ENCODE results near the gene MLXIP.
A peak's percentile ranks its signal among the peaks of the same experiment; 100 is the strongest.
"Not testable (repeated sequence)": the region's sequence is repeated elsewhere in the genome, so short reads cannot be mapped to it uniquely, and the experiment has no call there.

MLXIP gene

GRCh38 chr12:122054842-122055520 is 23.6 kb upstream of the MLXIP start:
- DNase-seq, result no peak

DNA sequence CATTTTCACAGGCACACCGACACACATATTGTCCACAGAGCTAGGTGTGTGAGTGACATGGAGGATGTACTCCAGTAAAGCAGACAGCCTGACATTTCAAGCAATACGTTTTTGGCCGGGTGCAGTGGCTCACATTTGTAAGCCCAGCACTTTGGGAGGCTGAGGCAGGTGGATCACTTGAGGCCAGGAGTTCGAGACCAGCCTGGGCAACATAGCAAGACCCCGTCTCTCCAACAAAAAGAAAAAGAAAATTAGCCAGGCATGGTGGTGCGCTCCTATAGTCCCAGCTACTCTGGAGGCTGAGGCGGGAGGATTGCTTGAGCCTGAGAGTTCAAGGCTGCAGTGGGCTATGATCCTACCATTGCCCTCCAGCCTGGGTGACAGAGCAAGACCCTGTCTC is 22.1 kb upstream of the MLXIP start:
- DNase-seq, result not testable (repeated sequence)

DNA sequence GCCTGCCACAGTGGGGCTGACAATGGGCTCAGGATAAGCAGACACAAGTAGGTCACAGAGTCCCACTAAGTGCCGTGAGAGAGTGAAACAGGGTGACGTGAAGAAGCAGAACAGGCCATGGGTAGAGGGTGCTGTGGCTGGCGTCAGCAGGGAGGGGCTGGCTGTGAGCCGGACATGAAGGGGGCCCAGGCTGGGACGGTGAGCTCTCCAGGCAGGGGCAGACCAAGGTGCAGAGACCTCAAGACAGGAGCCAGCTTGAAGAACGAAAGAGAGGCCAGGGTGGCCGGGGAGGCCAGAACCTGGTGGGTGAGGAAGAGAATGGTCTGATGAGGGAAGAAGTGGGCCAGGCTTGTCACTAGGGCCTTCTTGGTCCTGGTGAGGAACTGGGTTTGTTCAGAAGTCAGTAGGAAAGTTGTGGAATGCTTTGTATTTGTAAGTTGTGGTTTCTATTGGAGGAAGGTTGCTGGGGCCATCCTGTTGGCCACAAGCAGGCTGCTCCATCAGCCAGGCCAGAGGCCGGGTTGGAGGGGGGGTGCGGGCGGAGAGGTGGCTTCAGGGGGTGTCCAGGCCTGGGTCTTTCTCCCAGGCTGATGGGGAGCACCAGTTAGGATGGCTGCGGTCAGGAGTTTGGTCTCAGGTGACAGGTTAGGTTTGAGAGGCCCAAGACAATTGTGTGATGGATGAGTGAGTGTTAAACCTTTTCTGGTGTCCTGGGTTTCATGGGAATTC is 21.4 kb upstream of the MLXIP start:
- no peak for DNase-seq

DNA sequence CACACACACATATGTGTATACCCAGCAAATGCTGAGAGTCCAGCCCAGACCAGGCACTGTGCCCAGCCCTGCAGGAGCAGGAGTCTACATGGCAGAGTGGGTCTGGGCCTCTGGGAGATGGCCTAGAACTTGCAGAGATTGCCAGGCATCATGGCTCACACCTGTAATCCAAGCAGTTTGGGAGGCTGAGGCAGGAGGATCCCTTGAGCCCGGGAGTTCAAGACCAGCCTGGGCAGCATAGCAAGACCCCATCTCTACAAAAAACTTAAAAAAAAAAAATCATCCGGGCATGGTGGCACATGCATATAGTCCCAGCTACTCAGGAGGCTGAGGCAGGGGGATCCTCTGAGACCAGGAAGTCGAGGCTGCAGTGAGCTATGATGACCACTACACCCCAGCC is 20.8 kb upstream of the MLXIP start:
- no peak for DNase-seq

- no peak for DNase-seq
Observed at GRCh38 chr12:122058549-122059149, 19.9 kb upstream of the MLXIP start.

GRCh38 chr12:122059203-122059960 is 19.2 kb upstream of the MLXIP start:
- no peak for DNase-seq

GRCh38 chr12:122060081-122060501 is 18.5 kb upstream of the MLXIP start:
- no peak for DNase-seq

GRCh38 chr12:122061253-122061652 is 17.3 kb upstream of the MLXIP start:
- DNase-seq, result no peak

GRCh38 chr12:122062832-122063693 is 15.5 kb upstream of the MLXIP start:
- DNase-seq, result peak; percentile 93

GRCh38 chr12:122063694-122064024 is 14.9 kb upstream of the MLXIP start:
- no peak for DNase-seq

- peak; percentile 97 for DNase-seq
Observed at GRCh38 chr12:122064025-122064777, 14.4 kb upstream of the MLXIP start.

DNA sequence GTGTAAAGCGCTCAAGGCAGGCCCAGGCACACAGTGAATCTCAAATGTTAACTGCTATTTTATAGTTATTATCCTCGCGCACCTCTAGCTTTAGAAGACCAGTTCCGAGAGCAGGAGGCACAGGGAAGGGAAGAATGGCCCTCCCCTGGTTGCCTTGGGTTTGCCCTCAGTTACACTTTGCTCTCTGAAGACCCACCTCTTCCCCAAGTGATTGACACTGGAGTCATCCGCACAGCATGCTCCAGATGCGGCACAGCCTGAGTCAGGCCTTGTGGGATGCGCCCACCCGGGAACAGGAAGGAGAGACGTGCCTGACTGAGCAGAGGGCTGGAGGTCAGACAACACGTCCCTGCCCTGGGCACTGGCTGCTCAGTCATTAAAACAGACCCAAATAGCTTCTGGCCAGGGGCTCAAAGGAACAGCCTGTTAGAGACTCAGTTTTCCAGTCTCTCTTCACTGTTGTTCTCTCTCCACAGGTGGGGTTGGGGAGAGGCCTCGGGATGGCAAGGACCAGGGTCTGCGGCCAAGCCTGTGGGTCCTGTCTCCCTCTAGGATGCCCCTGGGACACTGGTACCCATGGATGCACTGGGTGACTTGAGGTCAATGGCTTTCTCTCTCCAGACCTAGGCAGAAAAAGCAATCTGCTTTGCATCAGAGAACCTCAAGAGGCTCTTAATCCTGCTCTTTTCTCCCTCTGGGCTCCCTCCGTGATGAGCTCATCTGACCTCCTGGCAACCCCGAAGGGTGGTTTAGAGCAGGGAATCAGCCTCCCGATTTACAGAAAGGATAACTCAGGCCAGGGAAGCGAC is 13.6 kb upstream of the MLXIP start:
- DNase-seq, result peak; percentile 94

GRCh38 chr12:122067548-122067947 is 11.0 kb upstream of the MLXIP start:
- DNase-seq, result no peak

DNA sequence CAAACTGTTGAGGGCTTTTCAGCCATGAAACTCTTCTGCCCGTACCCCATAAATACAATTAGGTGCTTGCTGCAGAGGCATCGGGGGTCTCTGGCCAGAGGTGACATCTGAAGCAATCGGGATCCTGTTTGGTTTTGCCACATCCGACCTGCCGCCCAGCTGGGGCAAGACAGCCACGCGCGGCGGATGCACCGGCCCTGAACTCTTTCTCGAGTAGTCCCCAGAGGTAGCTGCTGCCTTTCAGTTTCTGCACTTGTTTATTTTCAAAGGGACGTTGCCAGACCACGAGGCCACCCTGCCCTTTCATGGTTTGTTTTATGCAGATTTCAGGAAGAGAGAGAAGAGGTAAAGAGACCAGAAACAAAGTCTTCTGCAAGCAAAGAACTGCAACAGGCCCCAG is 10.6 kb upstream of the MLXIP start:
- DNase-seq, result no peak

DNA sequence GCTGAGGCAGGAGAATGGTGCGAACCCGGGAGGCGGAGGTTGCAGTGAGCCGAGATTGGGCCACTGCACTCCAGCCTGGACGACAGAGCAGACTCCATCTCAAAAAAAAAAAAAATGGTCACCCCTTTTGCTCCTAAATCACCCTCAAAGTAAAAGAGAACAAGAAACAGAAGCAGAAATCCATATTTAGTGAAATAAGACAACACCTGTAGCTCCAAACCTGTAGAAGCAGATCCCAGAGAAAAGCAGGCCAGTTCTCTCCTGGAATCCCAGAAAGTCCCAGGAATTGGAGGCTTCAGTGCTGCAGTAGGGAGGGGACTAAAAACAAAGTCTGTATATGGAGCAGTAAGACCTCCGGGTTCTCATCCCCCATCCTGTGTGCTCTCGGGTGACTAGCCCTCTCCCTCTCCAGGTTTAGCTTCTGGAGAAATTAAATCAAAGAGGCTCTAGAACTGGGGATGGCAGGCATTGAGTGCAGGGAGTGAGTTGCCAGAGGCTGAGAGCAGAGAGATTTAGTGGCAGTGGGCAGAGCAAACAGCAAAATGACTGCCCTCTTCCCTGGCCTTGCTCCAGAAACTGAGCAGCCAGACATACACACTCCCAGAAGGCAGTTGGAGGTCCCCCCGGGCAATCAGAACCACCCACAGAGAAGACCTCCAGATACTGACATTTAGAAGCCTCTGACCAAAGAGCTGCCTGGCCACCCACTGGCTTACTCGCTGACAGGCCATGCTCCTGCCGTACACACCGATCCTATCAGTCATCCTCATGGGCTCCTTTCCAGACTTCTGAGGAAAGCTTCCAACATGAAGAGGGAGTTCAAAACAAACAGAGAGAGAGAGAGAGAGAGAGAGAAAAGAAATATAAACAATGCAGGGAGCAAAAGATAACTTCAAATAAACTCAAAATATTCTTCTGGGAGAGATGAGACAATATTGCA is 6.3 kb upstream of the MLXIP start:
- DNase-seq, result peak; percentile 95

- no peak for DNase-seq
Observed at GRCh38 chr12:122073815-122074214, 4.7 kb upstream of the MLXIP start.

DNA sequence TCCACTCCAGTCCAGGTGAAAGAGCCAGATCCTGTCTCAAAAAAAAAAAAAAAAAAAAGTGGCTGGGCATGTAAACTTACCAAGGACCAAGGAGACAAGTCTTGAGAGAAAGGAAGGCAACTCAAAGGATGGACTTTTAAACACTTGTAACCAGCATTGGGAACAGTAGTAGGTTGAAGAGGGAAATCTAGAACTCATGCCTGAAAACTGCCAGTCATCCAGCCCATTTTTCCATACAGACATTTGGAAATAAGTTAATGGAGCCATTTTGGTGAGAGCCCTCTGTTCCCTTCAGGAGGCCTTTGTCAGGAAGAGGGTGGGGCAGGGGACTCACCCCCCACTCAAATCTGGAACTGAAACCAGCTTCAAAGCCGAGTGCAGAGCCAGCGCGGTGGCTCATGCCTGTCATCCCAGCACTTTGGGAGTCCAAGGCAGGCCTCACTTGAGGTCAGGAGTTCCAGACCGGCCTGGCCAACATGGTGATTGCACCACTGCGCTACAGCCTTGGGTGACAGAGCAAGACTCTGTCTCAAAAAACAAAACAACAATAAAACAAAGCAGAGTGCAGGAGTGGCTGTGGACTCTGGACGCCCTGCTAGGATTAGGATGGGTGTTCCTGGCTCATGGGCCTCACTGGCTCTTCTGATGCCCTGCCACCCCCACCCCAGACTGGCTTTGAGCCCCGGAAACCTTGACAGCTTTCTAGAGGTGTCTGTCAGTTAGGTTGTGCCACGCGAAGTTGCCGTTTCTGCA is 1.6 kb upstream of the MLXIP start:
- no peak for DNase-seq

- DNase-seq, result no peak
Observed at GRCh38 chr12:122079033-122079531, 526 bp downstream of the MLXIP start.

Data from fibroblast of skin of back (primary cell).